Stimulated activated naive CD8-positive, alpha-beta T cell treated with anti-CD3 and anti-CD28 coated beads, Interleukin-15, Interleukin-2, amounts not matched to agents 100 U/mL and 50 U/mL, for 24 hours (primary cell): ENCODE measurements around the gene RUVBL1.

ENCODE experiments used
- ATAC-seq: fragments of 150-1000 bp; cut with Tn5 transposase; one replicate; pipeline ENCODE4 v1.10.0; 2021
- DNase-seq: peaks from one replicate; pipeline ENCODE4 v3.0.0; 2021

The RUVBL1 gene

GRCh38 chr3:128083396-128083795, 40.2 kb downstream of the RUVBL1 start:
- no peak for ATAC-seq
- DNase-seq = no peak

GRCh38 chr3:128082546-128082945, 41.1 kb downstream of the RUVBL1 start:
- DNase-seq = no peak
- no peak for ATAC-seq

DNA sequence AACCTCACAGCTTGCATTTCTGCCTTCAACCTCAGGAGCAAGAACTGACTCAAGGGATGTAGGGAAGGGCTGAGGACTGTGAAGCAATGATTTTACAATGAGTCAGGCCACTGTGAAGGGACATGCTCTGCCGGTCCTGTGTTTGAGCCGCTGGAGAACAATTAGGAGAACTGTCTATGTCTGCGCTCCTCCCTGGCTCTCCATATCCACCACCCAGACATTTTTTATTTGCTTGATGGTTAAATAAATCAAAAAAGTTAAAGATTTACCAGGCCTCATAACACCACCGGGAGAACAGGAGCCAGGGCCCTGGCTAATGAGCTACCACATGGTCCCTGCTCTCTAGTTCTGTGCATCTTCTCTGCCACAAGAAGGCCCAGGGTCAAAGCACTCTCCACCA, 41.8 kb downstream of the RUVBL1 start:
- no peak for ATAC-seq
- no peak for DNase-seq

DNA sequence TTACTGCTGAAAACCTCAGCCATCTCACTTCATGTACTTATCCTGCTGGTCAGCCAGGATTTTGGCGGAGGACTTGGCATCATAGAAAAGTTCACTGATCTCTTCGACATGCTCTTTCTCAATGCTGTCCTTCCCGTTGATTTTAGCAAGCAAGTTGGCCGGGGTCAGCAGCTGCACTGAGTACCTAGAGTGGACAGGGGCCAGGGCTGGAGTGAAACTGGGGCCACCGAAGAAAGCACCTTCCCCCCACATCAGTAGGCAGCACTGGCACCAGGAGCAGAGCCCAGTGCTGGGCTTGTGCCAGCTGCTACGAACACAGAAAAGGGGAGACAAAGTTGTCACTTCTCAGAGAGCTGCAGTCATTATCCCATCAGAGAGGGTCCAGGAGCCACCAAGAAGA, 42.4 kb downstream of the RUVBL1 start:
- ATAC-seq (no peak), DNase-seq (no peak)

- ATAC-seq (no peak), DNase-seq (no peak)
These were observed 43.1 kb downstream of the RUVBL1 start for GRCh38 chr3:128080323-128081080.

DNA sequence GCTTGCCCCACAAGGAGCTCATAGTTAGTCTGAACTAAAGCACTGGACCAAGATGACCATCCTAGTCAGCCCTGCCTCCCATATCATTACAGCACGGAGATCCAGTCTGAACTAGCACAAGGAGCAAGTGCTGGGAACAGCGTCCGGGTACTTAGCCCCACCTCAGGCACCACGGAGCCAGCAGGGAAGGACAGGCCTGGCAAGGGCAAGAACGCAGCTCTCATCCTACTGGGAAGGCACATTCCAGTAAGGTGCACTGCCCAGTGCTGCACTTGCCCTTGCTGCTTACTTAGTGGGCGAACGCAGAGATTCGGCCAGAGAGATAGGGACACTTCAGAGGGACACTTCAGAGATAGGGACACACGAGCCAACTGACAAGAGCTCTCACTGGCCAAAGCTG, 43.8 kb downstream of the RUVBL1 start:
- DNase-seq (no peak), ATAC-seq (no peak)

- no peak for ATAC-seq
- no peak for DNase-seq
These were observed 44.7 kb downstream of the RUVBL1 start for GRCh38 chr3:128078875-128079274.

GRCh38 chr3:128078322-128078721, 45.3 kb downstream of the RUVBL1 start:
- DNase-seq (no peak), ATAC-seq (no peak)

GRCh38 chr3:128077665-128078064, 45.9 kb downstream of the RUVBL1 start:
- no peak for DNase-seq

GRCh38 chr3:128077202-128077624, 46.4 kb downstream of the RUVBL1 start:
- DNase-seq (no peak), ATAC-seq (no peak)

More at GRCh38 chr3:128077665-128078064, 45.9 kb downstream of the RUVBL1 start:
- no peak for ATAC-seq

DNA sequence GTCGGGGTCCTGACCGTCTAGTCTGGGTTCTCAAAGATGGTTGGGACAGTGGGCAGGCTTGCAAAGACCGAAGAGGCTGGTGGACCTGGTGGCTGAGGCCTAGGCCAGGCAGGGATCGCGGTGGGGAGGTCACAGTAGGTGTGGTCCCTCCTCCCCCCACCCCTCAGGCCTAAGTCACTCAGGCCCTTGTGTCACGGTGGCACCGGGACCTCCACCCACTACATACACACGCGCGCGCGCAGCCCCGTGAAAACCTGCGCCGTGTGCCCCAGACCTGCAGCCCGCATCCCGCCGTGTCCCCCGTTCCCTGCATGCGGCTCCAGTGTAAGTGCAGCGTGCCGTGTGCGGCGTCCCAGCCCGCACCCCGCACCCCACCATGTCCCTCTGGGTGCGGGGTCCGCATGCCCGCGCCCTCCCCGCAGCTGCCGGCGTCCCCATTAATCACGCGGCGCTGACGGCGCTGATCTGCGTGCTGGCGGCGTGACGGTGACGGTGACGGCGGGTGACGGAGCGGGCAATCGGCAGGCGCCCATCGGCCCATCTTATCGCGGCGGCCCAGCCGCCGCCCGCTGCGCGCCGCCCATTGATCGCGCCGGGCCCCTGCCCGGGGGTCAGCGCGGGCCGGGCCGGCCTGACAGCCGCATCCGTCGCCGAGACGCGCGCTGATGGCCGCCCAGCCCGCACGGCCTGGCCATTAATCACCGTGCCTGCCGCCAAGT, 47.0 kb downstream of the RUVBL1 start:
- peak; percentile 20 for ATAC-seq
- peak; percentile 51 for DNase-seq

DNA sequence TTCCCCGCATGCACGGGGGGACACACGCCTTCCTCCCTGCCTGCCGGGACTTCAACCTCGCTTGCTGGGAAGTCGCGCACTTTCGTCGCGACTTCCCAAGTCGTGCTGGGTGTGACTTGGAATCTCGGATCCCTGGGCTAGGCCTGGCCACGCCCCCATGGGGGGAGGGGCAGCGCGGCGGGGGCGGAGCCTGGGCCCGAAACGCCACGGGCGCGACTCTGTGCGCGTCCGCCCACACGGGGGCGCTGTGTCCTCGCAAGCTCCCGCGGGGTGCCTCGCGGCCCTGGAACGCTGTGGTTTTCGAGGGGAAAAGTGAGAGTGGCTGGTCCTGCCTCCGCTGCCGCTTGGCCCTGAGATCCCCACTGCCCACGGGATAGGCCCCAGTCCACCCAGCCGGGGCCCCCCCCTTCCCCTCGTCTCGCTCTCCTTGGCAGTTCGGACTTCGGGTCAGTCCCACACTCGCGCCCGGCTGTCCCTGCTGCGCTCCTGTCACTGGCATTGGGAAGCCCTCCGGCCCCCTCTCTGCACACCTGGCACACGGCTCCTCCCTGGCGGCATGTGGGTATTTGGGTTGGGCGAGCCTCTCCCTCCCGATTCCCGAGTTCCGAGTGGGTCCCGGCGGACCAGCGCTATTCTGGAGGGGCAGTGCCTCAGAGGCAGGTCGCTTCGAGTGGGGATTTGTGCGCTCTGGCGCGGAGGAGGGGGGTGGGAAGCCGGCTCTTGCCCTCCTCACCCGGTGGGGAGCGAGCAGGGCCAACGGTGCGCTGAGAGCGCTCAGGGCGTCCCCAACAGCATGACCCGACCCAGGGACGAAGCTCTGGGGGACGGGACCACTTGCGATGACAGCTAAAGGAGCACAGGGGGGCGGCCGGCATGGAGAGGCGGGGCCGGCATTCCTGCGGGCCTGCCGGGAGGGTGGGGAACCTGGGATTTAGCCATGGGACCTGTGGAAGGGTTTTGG, 47.8 kb downstream of the RUVBL1 start:
- DNase-seq = peak; percentile 91
- ATAC-seq = peak; percentile 76

- no peak for ATAC-seq
- no peak for DNase-seq
These were observed 48.6 kb downstream of the RUVBL1 start for GRCh38 chr3:128074851-128075521.

GRCh38 chr3:128073807-128074206, 49.8 kb downstream of the RUVBL1 start:
- DNase-seq = no peak
- no peak for ATAC-seq

- no peak for DNase-seq
- no peak for ATAC-seq
These were observed 50.4 kb downstream of the RUVBL1 start for GRCh38 chr3:128073185-128073725.

GRCh38 chr3:128072454-128073184, 51.0 kb downstream of the RUVBL1 start:
- no peak for ATAC-seq
- DNase-seq = no peak

DNA sequence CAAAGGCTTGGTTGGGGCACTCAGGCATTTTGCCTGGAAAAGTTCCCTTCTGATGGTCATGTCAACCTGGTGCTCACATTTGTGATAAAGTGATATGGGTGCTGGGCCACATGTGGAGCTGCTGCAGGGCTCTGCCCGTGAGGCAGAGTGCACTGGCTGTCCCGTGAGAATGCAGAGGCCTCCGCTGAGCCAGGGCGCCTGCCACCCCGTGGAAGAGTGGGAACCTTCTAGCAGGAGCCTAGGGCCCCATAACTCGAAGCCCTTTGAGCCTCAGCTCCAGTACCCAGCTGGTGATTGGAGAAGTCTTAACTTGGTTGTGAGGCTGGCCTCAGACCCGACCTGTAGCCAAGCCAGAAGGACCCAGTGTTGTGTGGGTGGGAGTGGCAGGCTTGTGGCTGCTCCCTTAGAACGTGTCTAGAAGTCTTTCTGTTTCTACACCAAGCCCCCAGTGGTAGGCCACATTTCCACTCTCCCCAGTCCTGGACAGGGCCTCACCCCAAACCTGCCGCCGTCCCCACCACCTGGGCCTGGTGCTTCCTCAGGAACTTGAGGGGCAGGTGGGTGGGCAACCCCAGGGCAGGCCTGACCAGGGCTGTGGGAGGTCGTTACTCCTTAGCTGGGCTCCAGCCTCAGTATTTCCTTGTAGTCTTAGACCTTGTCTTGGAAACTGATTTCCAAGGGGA, 51.7 kb downstream of the RUVBL1 start:
- DNase-seq = no peak
- no peak for ATAC-seq

DNA sequence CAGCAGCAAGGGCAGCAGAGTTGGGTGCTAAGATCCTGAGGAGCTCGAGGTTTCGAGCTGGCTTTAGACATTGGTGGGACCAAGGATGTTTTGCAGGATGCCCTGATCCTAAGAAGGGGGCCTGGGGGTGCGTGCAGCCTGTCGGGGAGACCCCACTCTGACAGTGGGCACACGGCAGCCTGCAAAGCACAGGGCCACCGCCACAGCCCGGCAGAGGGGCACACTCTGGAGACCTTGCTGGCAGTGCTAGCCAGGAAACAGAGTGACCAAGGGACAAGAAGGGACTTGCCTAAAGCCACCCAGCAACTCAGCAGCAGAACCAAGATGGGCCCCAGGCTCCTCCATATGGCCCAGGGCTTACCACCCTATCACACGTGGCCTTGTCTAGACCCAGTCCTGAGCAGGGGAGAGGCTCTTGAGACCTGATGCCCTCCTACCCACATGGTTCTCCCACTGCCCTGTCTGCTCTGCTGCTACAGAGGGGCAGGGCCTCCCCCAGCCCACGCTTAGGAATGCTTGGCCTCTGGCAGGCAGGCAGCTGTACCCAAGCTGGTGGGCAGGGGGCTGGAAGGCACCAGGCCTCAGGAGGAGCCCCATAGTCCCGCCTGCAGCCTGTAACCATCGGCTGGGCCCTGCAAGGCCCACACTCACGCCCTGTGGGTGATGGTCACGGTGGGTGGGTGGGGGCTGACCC, 52.6 kb downstream of the RUVBL1 start:
- no peak for ATAC-seq
- no peak for DNase-seq

- ATAC-seq (no peak), DNase-seq (no peak)
These were observed 54.3 kb downstream of the RUVBL1 start for GRCh38 chr3:128069271-128069670.

DNA sequence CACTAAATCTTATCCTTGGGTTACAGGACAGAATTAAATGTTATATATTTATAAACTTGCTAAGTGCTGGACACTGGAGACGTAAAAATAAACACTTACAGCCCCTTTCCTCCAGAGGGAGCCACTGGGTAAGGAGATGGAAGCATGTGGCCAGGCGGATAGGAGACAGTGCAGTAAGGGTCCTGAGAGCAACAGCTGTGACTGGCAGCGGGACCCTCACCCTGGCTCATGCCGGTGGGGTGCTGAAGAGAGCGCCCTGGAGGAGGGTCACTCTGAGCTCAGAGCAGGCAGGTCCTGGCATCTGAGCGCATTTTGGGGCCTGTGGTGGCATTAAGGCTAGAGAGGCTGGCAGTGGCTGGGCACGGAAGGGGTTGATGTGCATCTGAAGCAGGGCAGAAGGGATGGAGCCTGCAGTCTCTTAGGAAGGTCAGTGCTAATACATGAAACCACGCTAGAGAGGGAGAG, 55.4 kb downstream of the RUVBL1 start:
- ATAC-seq = peak; percentile 16
- DNase-seq = peak; percentile 37
